ENCODE results near the gene SLC4A8. TPM values are rescaled to one million over a fixed set of nuclear protein-coding genes. Genes with fewer than 3 reads are reported as not detected.

SLC4A8 gene
- total RNA-seq, 4 donors from 2014 or later: 0.05 TPM; not detected in 3

DNA sequence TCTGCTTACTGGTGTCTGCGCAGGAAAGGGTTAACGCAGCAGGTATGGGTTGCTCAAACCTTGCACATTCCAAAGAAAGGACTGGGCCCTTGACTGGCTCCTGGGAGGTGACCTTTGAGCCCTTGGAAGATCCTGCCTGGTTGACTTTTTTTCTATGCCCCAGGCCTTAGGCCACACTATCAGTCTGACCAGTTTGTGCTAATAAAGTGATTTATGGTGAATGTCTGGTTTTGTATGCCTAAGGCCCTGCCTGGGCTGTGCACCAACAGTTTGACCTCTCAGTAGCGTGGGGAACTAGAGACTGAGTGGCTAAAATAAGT lies 105.0 kb downstream of the SLC4A8 start:
- H3K27ac ChIP-seq: no peak overlapping the region
- H3K4me1 ChIP-seq: no peaks in the 10 kb centered on the region
- H3K4me3 ChIP-seq: no peak overlapping the region
- in situ Hi-C loops (cut with MboI; ENCODE audit: low sequenced_read_pairs in 4 of 4): loop anchor here in 1 of 4 donors (25.0 kb wide), 1 partner anchor 267 kb away; the partner anchor contains the start of gene SMAGP
- TF ChIP-seq, protein P1, sequence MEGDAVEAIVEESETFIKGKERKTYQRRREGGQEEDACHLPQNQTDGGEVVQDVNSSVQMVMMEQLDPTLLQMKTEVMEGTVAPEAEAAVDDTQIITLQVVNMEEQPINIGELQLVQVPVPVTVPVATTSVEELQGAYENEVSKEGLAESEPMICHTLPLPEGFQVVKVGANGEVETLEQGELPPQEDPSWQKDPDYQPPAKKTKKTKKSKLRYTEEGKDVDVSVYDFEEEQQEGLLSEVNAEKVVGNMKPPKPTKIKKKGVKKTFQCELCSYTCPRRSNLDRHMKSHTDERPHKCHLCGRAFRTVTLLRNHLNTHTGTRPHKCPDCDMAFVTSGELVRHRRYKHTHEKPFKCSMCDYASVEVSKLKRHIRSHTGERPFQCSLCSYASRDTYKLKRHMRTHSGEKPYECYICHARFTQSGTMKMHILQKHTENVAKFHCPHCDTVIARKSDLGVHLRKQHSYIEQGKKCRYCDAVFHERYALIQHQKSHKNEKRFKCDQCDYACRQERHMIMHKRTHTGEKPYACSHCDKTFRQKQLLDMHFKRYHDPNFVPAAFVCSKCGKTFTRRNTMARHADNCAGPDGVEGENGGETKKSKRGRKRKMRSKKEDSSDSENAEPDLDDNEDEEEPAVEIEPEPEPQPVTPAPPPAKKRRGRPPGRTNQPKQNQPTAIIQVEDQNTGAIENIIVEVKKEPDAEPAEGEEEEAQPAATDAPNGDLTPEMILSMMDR (IDR thresholded peaks at IDR 0.05 in 4 of 5, conservative IDR thresholded peaks at IDR 0.05 in 1 of 5): no peak
- TF ChIP-seq POLR2A (IDR thresholded peaks at IDR 0.05): no peak
- peaks cover 0 to 3% (median 3%) of the 10 kb centered on the region in 3 donors for H3K27me3 ChIP-seq
- no peaks in the 10 kb centered on the region for H3K36me3 ChIP-seq
- intact Hi-C loops (cut with DNase I; ENCODE audit: low total_unique reads): no loop called here
- H3K9me3 ChIP-seq: no peaks in the 10 kb centered on the region
- DNase-seq: no peak
- ATAC-seq: no peak

GRCh38 chr12:51530208-51530607 lies 105.6 kb downstream of the SLC4A8 start:
- DNase-seq (no peak), ATAC-seq (no peak)
- intact Hi-C loops (cut with DNase I; ENCODE audit: low total_unique reads) (loop anchor here (5.0 kb wide), 1 partner anchor 263 kb away; no protein-coding TSS in a partner anchor), in situ Hi-C loops (cut with MboI; ENCODE audit: low sequenced_read_pairs in 4 of 4) (loop anchor here in 2 of 4 donors (5.0 to 25.0 kb wide), 2 partner anchors 108 to 268 kb away; partner anchors contain the start of genes SLC4A8 (in 2 of the 2) and SMAGP (in 1 of the 2))
- Histone ChIP-seq H3K36me3 (no peaks in the 10 kb centered on the region), H3K27me3 (peaks cover 0 to 5% (median 3%) of the 10 kb centered on the region in 3 donors), H3K9me3 (no peaks in the 10 kb centered on the region), H3K27ac (no peak overlapping the region), H3K4me1 (no peaks in the 10 kb centered on the region), H3K4me3 (no peak overlapping the region)
- no peak for TF ChIP-seq POLR2A (IDR thresholded peaks at IDR 0.05)
- TF ChIP-seq, protein P1 (IDR thresholded peaks at IDR 0.05 in 4 of 5, conservative IDR thresholded peaks at IDR 0.05 in 1 of 5): no peak

- in situ Hi-C loops (cut with MboI; ENCODE audit: low sequenced_read_pairs in 4 of 4): loop anchor here in 2 of 4 donors (5.0 to 25.0 kb wide), 2 partner anchors 109 to 269 kb away; partner anchors contain the start of genes SLC4A8 (in 2 of the 2) and SMAGP (in 1 of the 2)
- Histone ChIP-seq H3K4me1 (no peaks in the 10 kb centered on the region), H3K36me3 (no peaks in the 10 kb centered on the region), H3K9me3 (no peaks in the 10 kb centered on the region), H3K27me3 (peaks cover 0 to 5% (median 3%) of the 10 kb centered on the region in 3 donors), H3K4me3 (no peak overlapping the region), H3K27ac (no peak overlapping the region)
- TF ChIP-seq, protein P1 (IDR thresholded peaks at IDR 0.05 in 4 of 5, conservative IDR thresholded peaks at IDR 0.05 in 1 of 5): no peak
- no peak for TF ChIP-seq POLR2A (IDR thresholded peaks at IDR 0.05)
- no peak for ATAC-seq
- DNase-seq: no peak
- intact Hi-C loops (cut with DNase I; ENCODE audit: low total_unique reads): loop anchor here (5.0 kb wide), 1 partner anchor 264 kb away; no protein-coding TSS in a partner anchor
These were observed 106.8 kb downstream of the SLC4A8 start for GRCh38 chr12:51531284-51531977.

- H3K4me3 ChIP-seq: no peak overlapping the region
- H3K27me3 ChIP-seq: peaks cover 0 to 8% (median 3%) of the 10 kb centered on the region in 3 donors
- H3K9me3 ChIP-seq: no peaks in the 10 kb centered on the region
- intact Hi-C loops (cut with DNase I; ENCODE audit: low total_unique reads) (loop anchor here (2.0 to 5.0 kb wide), 2 partner anchors 107 to 265 kb away; partner anchors contain the start of gene SLC4A8), in situ Hi-C loops (cut with MboI; ENCODE audit: low sequenced_read_pairs in 4 of 4) (loop anchor here in 2 of 4 donors (5.0 to 25.0 kb wide), 2 partner anchors 110 to 270 kb away; partner anchors contain the start of genes SLC4A8 (in 2 of the 2) and SMAGP (in 1 of the 2))
- H3K4me1 ChIP-seq: no peaks in the 10 kb centered on the region
- TF ChIP-seq, protein P1 (IDR thresholded peaks at IDR 0.05 in 4 of 5, conservative IDR thresholded peaks at IDR 0.05 in 1 of 5): peak; percentile 48 to 85 (median 66)
- TF ChIP-seq POLR2A (IDR thresholded peaks at IDR 0.05): no peak
- H3K27ac ChIP-seq: no peak overlapping the region
- peak; percentile 82 to 83 for ATAC-seq
- DNase-seq: peak; percentile 15 to 44
- H3K36me3 ChIP-seq: no peaks in the 10 kb centered on the region
These were observed 107.4 kb downstream of the SLC4A8 start for GRCh38 chr12:51531978-51532497.
